ENCODE results near the gene TPCN1. TPM values are rescaled to one million over a fixed set of nuclear protein-coding genes. Genes with fewer than 3 reads are reported as not detected.

TPCN1 gene
- total RNA-seq, 1 donor from 2014 or later: 153 TPM

DNA sequence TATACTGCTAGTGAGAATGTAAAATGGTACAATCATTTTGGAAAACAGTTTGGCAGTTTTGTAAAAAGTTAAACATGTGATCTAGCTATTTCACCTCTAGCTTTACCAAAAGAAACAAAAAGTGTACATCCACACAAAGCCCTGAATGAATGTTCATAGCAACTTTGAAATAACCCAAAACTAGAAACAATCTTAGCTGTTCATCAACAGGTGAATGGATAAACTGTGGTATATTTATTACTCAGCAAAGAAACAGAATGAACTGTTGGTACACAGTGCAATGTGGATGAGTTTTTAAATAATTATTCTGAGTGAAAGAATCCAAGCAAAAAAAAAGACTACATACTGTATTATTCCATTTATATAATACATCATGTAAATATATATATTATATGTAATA, 36.3 kb downstream of the TPCN1 start:
- no peak overlapping the region for H3K4me3 ChIP-seq
- H3K27me3 ChIP-seq (ENCODE audit: low read depth): no peaks in the 10 kb centered on the region
- H3K4me1 ChIP-seq: peaks cover 74% of the 10 kb centered on the region
- H3K36me3 ChIP-seq: peaks cover 28% of the 10 kb centered on the region
- intact Hi-C loops (cut with micrococcal nuclease): no loop called here
- peak overlapping the region; percentile 99 for H3K27ac ChIP-seq (replicated peaks)
- TF ChIP-seq, protein P1, sequence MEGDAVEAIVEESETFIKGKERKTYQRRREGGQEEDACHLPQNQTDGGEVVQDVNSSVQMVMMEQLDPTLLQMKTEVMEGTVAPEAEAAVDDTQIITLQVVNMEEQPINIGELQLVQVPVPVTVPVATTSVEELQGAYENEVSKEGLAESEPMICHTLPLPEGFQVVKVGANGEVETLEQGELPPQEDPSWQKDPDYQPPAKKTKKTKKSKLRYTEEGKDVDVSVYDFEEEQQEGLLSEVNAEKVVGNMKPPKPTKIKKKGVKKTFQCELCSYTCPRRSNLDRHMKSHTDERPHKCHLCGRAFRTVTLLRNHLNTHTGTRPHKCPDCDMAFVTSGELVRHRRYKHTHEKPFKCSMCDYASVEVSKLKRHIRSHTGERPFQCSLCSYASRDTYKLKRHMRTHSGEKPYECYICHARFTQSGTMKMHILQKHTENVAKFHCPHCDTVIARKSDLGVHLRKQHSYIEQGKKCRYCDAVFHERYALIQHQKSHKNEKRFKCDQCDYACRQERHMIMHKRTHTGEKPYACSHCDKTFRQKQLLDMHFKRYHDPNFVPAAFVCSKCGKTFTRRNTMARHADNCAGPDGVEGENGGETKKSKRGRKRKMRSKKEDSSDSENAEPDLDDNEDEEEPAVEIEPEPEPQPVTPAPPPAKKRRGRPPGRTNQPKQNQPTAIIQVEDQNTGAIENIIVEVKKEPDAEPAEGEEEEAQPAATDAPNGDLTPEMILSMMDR (IDR thresholded peaks at IDR 0.05; ENCODE audit: borderline replicate concordance): no peak
- no peak for DNase-seq
- peaks cover 16% of the 10 kb centered on the region for H3K9me3 ChIP-seq (replicated peaks)

DNA sequence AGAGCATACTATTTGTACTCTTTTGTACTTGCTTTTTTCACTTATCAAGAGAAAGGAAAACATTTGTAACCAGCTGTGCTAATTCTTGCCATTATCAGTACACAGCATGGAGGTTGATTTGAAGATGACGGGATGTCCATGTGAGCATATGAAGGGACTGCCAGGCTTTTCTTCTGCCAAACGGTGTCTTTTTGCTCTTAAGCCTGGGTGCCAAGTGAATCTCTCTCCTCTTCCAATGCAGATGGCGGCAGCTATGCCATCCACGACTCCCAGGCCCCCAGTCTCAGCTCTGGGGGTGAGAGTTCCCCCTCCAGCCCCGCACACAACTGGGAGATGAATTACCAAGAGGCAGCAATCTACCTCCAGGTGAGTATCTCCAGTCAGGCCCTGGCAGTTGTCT, 38.9 kb downstream of the TPCN1 start:
- Histone ChIP-seq H3K9me3 (replicated peaks) (no peaks in the 10 kb centered on the region), H3K27me3 (ENCODE audit: low read depth) (no peaks in the 10 kb centered on the region), H3K36me3 (peaks cover 29% of the 10 kb centered on the region), H3K27ac (replicated peaks) (peak overlapping the region; percentile 99), H3K4me1 (peaks cover 71% of the 10 kb centered on the region), H3K4me3 (peak overlapping the region; percentile 13)
- DNase-seq: no peak
- TF ChIP-seq, protein P1 (IDR thresholded peaks at IDR 0.05; ENCODE audit: borderline replicate concordance): no peak
- intact Hi-C loops (cut with micrococcal nuclease): no loop called here

DNA sequence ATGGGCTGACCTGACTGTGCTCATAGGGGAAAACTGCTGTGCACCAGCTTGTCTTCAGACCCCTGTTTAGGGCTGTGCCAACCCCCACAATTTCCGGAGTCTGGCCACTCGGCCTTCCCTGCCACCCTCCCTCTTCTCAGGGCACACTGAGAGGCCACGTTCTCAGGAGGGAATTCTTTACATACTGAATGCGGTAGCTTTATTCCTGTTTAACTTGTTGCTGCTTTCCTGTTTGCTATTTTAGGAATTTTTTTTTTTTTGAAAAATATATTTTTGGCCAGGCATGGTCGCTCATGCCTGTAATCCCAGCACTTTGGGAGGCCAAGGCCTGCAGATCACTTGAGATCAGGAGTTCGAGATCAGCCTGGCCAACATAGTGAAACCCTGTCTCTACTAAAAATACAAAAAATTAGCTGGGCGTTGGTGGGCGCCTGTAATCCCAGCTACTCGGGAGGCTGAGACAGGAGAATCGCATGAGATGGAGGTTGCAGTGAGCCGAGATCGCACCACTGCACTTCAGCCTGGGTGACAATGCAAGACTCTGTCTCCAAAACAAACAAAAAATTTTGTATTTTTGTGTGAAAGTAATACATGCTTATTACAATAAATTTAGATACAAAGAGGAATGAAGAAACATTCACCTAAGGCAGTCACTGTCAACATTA, 39.5 kb downstream of the TPCN1 start:
- peaks cover 68% of the 10 kb centered on the region for H3K4me1 ChIP-seq
- no peak for DNase-seq
- intact Hi-C loops (cut with micrococcal nuclease): no loop called here
- peak overlapping the region; percentile 13 for H3K4me3 ChIP-seq
- H3K9me3 ChIP-seq (replicated peaks): no peaks in the 10 kb centered on the region
- peaks cover 36% of the 10 kb centered on the region for H3K36me3 ChIP-seq
- H3K27ac ChIP-seq (replicated peaks): peak overlapping the region; percentile 99
- no peaks in the 10 kb centered on the region for H3K27me3 ChIP-seq (ENCODE audit: low read depth)
- TF ChIP-seq, protein P1 (IDR thresholded peaks at IDR 0.05; ENCODE audit: borderline replicate concordance): no peak

DNA sequence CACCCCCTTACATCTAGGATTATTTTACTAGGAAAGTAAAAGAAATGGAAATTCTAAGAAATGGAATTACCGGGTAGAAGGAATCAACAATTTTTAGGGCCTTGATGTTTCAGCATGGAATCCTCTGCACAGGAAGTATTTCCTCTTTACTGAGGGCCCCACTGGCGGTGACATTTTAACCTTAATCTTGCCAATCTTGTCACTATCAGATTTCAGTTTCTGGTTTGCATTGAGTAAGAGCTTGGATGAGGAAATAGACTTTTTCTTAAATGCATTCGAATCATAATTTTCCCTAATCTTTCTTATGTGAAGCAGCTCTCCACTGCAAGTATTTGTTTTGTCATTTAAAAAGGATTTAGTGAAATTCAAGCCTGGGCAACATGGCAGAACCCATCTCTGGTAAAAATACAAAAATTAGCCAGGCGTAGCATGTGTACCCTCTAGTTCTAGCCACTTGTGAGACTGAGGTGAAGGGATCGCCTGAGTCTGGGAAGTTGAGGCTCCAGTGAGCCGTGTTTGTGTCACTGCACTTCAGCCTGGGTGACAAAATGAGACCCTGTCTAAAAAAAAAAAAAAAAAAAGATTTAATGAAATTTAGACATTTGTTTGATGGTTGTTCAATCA, 40.7 kb downstream of the TPCN1 start:
- Histone ChIP-seq H3K4me1 (peaks cover 68% of the 10 kb centered on the region), H3K9me3 (replicated peaks) (no peaks in the 10 kb centered on the region), H3K36me3 (peaks cover 47% of the 10 kb centered on the region), H3K27ac (replicated peaks) (peak overlapping the region; percentile 99), H3K4me3 (no peak overlapping the region), H3K27me3 (ENCODE audit: low read depth) (no peaks in the 10 kb centered on the region)
- no peak for DNase-seq
- TF ChIP-seq, protein P1 (IDR thresholded peaks at IDR 0.05; ENCODE audit: borderline replicate concordance): no peak
- intact Hi-C loops (cut with micrococcal nuclease): no loop called here

DNA sequence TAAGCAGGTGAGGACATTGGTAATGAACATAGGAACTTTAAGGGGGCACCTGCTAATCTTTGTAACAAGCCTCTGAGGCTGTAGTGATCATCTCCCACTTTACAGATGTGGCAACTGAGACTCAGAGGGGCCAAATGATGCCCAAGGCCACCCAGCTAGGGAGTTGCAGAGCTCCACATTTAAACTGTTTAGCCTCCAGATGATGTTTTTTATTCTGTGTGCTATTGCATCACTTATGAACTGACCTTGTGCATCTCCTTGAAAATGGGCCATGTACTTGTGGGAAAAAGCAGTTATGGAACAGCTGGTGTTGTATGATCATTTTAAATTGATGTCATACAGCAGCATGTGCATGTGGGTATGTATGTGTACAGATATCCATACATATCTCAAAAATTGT, 41.4 kb downstream of the TPCN1 start:
- peaks cover 54% of the 10 kb centered on the region for H3K36me3 ChIP-seq

More for the DNA sequence above, 41.4 kb downstream of the TPCN1 start:
- intact Hi-C loops (cut with micrococcal nuclease): no loop called here
- H3K4me3 ChIP-seq: no peak overlapping the region
- H3K27ac ChIP-seq (replicated peaks): peak overlapping the region; percentile 99
- TF ChIP-seq, protein P1 (IDR thresholded peaks at IDR 0.05; ENCODE audit: borderline replicate concordance): no peak
- peaks cover 67% of the 10 kb centered on the region for H3K4me1 ChIP-seq
- no peak for DNase-seq
- no peaks in the 10 kb centered on the region for H3K9me3 ChIP-seq (replicated peaks)
- no peaks in the 10 kb centered on the region for H3K27me3 ChIP-seq (ENCODE audit: low read depth)
